WTC11 (cell line): Measurements from ENCODE around the gene CCDC112. TPM values are rescaled to one million over a fixed set of nuclear protein-coding genes. Genes with fewer than 3 reads are reported as not detected.

Source experiments
- ATAC-seq: fragments of 200-7000 bp; cut with Tn5 transposase; 2 replicates; pipeline ENCODE4 v1.10.0; 2021; ENCODE audit warnings: mild to moderate bottlenecking, moderate library complexity
- CTCF ChIA-PET: fragments of 300-600 bp; sonication (Branson Sonifier 250); formaldehyde crosslinking; loops from one replicate; lab custom pipeline; 2021; ENCODE audit warnings: antibody characterized with exemption; lab: Charles Lee
- POLR2A ChIA-PET: fragments of 350-600 bp; sonication (Branson Sonifier 250); formaldehyde crosslinking; loops from one replicate; lab custom pipeline; 2021; ENCODE audit warnings: antibody characterized with exemption; lab: Charles Lee
- DNase-seq: peaks from one replicate; pipeline ENCODE4 v3.0.0; 2021; ENCODE audit warnings: low spot score
- H3K27ac Mint-ChIP-seq: 2 replicates; pipeline ENCODE4 v1.8.0; 2021; ENCODE audit warnings: mixed read lengths
- H3K27me3 Mint-ChIP-seq: 2 replicates; pipeline ENCODE4 v1.8.0; 2021; ENCODE audit warnings: low read depth, mild to moderate bottlenecking, moderate library complexity, mixed read lengths
- H3K36me3 Mint-ChIP-seq: 2 replicates; pipeline ENCODE4 v1.8.0; 2021; ENCODE audit warnings: mixed read lengths
- H3K4me1 Mint-ChIP-seq: 2 replicates; pipeline ENCODE4 v1.8.0; 2022; ENCODE audit warnings: mixed read lengths
- H3K4me3 Mint-ChIP-seq: 2 replicates; pipeline ENCODE4 v1.8.0; 2021; ENCODE audit warnings: mild to moderate bottlenecking, moderate library complexity, mixed read lengths
- H3K9me3 Mint-ChIP-seq: 2 replicates; pipeline ENCODE4 v1.8.0; 2021; ENCODE audit warnings: mixed read lengths
- ATF2 ChIP-seq: sonication (generic); formaldehyde crosslinking; IDR thresholded peaks from 2 replicates; pipeline ENCODE4 v1.8.1; 2022; ENCODE audit warnings: low read depth, missing genetic modification reagents, borderline replicate concordance
- ATF3 ChIP-seq: sonication (generic); formaldehyde crosslinking; conservative IDR thresholded peaks from 2 replicates; pipeline ENCODE4 v1.8.1; 2022; ENCODE audit warnings: mild to moderate bottlenecking, missing genetic modification reagents
- CREM ChIP-seq: sonication (generic); formaldehyde crosslinking; IDR thresholded peaks from 2 replicates; pipeline ENCODE4 v1.8.1; 2022; ENCODE audit warnings: mild to moderate bottlenecking, missing genetic modification reagents, moderate library complexity
- E2F4 ChIP-seq: sonication (generic); formaldehyde crosslinking; IDR thresholded peaks from 2 replicates; pipeline ENCODE4 v1.8.1; 2022; ENCODE audit warnings: low read depth, mild to moderate bottlenecking, moderate library complexity, missing genetic modification reagents, borderline replicate concordance
- ELF4 ChIP-seq: sonication (generic); formaldehyde crosslinking; IDR thresholded peaks from 2 replicates; pipeline ENCODE4 v1.8.1; 2022; ENCODE audit warnings: low read depth, mild to moderate bottlenecking, moderate library complexity, missing genetic modification reagents
- EMX1 ChIP-seq: fragments of 250-450 bp; sonication (Bioruptor Pico); IDR thresholded peaks from 2 replicates; pipeline ENCODE4 v1.8.0; 2021; ENCODE audit warnings: mild to moderate bottlenecking
- ESRRA ChIP-seq: sonication (generic); formaldehyde crosslinking; IDR thresholded peaks from 2 replicates; pipeline ENCODE4 v1.8.1; 2022; ENCODE audit warnings: mild to moderate bottlenecking, missing genetic modification reagents, borderline replicate concordance
- FOXK1 ChIP-seq: sonication (generic); formaldehyde crosslinking; IDR thresholded peaks from 2 replicates; pipeline ENCODE4 v1.8.0; 2022; ENCODE audit warnings: mild to moderate bottlenecking, moderate library complexity, missing genetic modification reagents
- FOXP4 ChIP-seq: sonication (generic); formaldehyde crosslinking; IDR thresholded peaks from 2 replicates; pipeline ENCODE4 v1.8.0; 2022; ENCODE audit warnings: mild to moderate bottlenecking, missing genetic modification reagents
- JUN ChIP-seq: sonication (generic); formaldehyde crosslinking; IDR thresholded peaks from 2 replicates; pipeline ENCODE4 v1.8.0; 2023; ENCODE audit warnings: mild to moderate bottlenecking, missing genetic modification reagents
- MLX ChIP-seq: sonication (generic); formaldehyde crosslinking; IDR thresholded peaks from 2 replicates; pipeline ENCODE4 v1.8.1; 2023; ENCODE audit warnings: mild to moderate bottlenecking, missing genetic modification reagents, moderate library complexity
- MXD4 ChIP-seq: fragments of 250-450 bp; sonication (Bioruptor Pico); IDR thresholded peaks from 2 replicates; pipeline ENCODE4 v1.8.0; 2021; ENCODE audit warnings: mild to moderate bottlenecking, moderate library complexity, borderline replicate concordance
- NFATC4 ChIP-seq: fragments of 250-450 bp; sonication (Bioruptor Pico); IDR thresholded peaks from 2 replicates; pipeline ENCODE4 v1.9.0; 2021; ENCODE audit warnings: mild to moderate bottlenecking
- NFE2L1 ChIP-seq: sonication (generic); formaldehyde crosslinking; IDR thresholded peaks from 2 replicates; pipeline ENCODE4 v1.8.1; 2023; ENCODE audit warnings: missing genetic modification reagents
- RELA ChIP-seq: sonication (generic); formaldehyde crosslinking; IDR thresholded peaks from 2 replicates; pipeline ENCODE4 v1.8.1; 2022; ENCODE audit warnings: missing genetic modification reagents, mild to moderate bottlenecking, borderline replicate concordance
- TEAD4 ChIP-seq: sonication (generic); formaldehyde crosslinking; IDR thresholded peaks from 2 replicates; pipeline ENCODE4 v1.8.0; 2022; ENCODE audit warnings: mild to moderate bottlenecking, missing genetic modification reagents
- ZBTB43 ChIP-seq: sonication (generic); formaldehyde crosslinking; IDR thresholded peaks from 2 replicates; pipeline ENCODE4 v1.8.1; 2023; ENCODE audit warnings: mild to moderate bottlenecking, missing genetic modification reagents
- ZNF396 ChIP-seq: fragments of 250-450 bp; sonication (Bioruptor Pico); IDR thresholded peaks from 2 replicates; pipeline ENCODE4 v1.8.0; 2021; ENCODE audit warnings: mild to moderate bottlenecking, moderate library complexity, borderline replicate concordance
- ZNF532 ChIP-seq: fragments of 250-450 bp; sonication (Bioruptor Pico); IDR thresholded peaks from 2 replicates; pipeline ENCODE4 v1.9.0; 2021; ENCODE audit warnings: mild to moderate bottlenecking, borderline replicate concordance
- ZSCAN18 ChIP-seq: fragments of 250-450 bp; sonication (Bioruptor Pico); IDR thresholded peaks from 2 replicates; pipeline ENCODE4 v2.1.2; 2022; ENCODE audit warnings: mild to moderate bottlenecking, moderate library complexity
- total RNA-seq: library from RNA; stranded (reverse); gene quantifications from 3 replicates; pipeline ENCODE4 v1.2.3, GENCODE V29; 2021

Gene CCDC112
- total RNA-seq, 1 experiment from 2014 or later: 12.2 TPM

- CTCF ChIA-PET: interaction anchor here (0.9 to 5.2 kb wide), 10 partner anchors 20 to 266 kb away, joined by 3 to 73 read pairs (median 4); partner anchors contain the start of gene FEM1C
- H3K4me3 Mint-ChIP-seq: no peak overlapping the region
- TF ChIP-seq JUN (CRISPR knock-in tag): no peak
- TF ChIP-seq ZBTB43 (CRISPR knock-in tag): no peak
- no peak for TF ChIP-seq ATF2 (CRISPR knock-in tag)
- no peak for TF ChIP-seq E2F4 (CRISPR knock-in tag)
- TF ChIP-seq ATF3: no peak
- TF ChIP-seq ESRRA: no peak
- no peak for TF ChIP-seq MLX (CRISPR knock-in tag)
- TF ChIP-seq RELA (CRISPR knock-in tag): no peak
- no peak for TF ChIP-seq MXD4 (CRISPR knock-in tag)
- TF ChIP-seq ZNF396 (CRISPR knock-in tag): no peak
- TF ChIP-seq CREM (CRISPR knock-in tag): no peak
- TF ChIP-seq TEAD4 (CRISPR knock-in tag): no peak
- ATAC-seq (peak; percentile 43; the same call in 1 of the 2 replicates), DNase-seq (no peak)
- peaks cover 9% of the 10 kb centered on the region; the same call in 1 of the 2 replicates for H3K9me3 Mint-ChIP-seq
- no peaks in the 10 kb centered on the region for H3K36me3 Mint-ChIP-seq
- POLR2A ChIA-PET: no interaction called here
- no peak overlapping the region for H3K27ac Mint-ChIP-seq
- no peaks in the 10 kb centered on the region for H3K27me3 Mint-ChIP-seq
- peaks cover 19% of the 10 kb centered on the region for H3K4me1 Mint-ChIP-seq
These were observed 13.4 kb upstream of the CCDC112 start for GRCh38 chr5:115309751-115310370.

GRCh38 chr5:115308815-115309214 lies 12.4 kb upstream of the CCDC112 start:
- POLR2A ChIA-PET: no interaction called here
- Mint-ChIP-seq H3K27me3 (no peaks in the 10 kb centered on the region), H3K36me3 (no peaks in the 10 kb centered on the region), H3K27ac (no peak overlapping the region), H3K9me3 (peaks cover 9% of the 10 kb centered on the region; the same call in 1 of the 2 replicates), H3K4me1 (peaks cover 19% of the 10 kb centered on the region), H3K4me3 (no peak overlapping the region)
- CTCF ChIA-PET: interaction anchor here (0.9 to 5.2 kb wide), 8 partner anchors 21 to 268 kb away, joined by 3 to 73 read pairs (median 4); partner anchors contain the start of gene FEM1C
- DNase-seq: no peak
- ATAC-seq: no peak
- TF ChIP-seq ZSCAN18 (CRISPR knock-in tag) (no peak), NFATC4 (CRISPR knock-in tag) (no peak), ELF4 (CRISPR knock-in tag) (no peak), ZNF532 (CRISPR knock-in tag) (no peak), EMX1 (CRISPR knock-in tag) (no peak), E2F4 (CRISPR knock-in tag) (no peak), FOXK1 (CRISPR knock-in tag) (no peak), NFE2L1 (no peak), FOXP4 (CRISPR knock-in tag) (no peak)
